NCI-H128 (cell line): ENCODE data around the gene ABCB1.

Experiments used
- DNase-seq: peaks from one replicate; lab custom pipeline; 2025; ENCODE audit not compliant: unreplicated experiment; lab: John Stamatoyannopoulos, UW

ABCB1 gene

DNA sequence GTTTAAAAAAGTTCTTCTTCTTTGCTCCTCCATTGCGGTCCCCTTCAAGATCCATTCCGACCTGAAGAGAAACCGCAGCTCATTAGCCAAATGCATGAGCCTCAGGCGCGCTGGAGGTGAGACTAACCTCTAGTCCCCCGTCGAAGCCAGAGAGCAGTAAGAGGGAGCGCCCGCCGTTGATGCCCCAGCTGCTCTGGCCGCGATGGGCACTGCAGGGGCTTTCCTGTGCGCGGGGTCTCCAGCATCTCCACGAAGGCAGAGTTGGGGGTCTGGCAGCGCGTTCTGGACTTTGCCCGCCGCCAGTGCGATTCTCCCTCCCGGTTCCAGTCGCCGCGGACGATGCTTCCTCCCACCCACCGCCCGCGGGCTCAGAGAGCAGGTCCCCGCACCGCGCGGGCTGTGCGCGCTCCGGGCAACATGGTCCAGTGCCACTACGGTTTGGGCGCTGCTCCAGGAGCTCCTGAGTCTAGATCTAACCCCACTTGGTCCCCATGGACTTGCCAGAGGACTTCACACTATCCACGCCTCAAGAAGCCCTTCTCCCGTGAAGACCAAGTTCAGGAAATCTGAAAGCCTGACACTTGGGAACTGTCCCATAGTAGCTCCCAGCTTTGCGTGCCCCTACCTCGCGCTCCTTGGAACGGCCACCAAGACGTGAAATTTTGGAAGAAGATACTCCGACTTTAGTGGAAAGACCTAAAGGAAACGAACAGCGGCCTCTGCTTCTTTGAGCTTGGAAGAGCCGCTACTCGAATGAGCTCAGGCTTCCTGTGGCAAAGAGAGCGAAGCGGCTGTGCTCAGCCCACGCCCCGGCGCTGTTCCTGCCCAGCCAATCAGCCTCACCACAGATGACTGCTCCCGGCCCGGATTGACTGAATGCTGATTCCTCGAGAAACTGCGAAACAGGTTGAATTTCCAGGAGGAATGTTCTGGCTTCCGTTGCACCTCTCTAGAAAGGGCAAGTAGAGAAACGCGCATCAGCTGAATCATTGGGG, at the start of gene ABCB1:
Gene ABCB1, minus strand, starts transcription at position 755 of the 995 bp plus-strand sequence. Its CDS starts 700 bp downstream, at position 55.
- no peak for DNase-seq

DNA sequence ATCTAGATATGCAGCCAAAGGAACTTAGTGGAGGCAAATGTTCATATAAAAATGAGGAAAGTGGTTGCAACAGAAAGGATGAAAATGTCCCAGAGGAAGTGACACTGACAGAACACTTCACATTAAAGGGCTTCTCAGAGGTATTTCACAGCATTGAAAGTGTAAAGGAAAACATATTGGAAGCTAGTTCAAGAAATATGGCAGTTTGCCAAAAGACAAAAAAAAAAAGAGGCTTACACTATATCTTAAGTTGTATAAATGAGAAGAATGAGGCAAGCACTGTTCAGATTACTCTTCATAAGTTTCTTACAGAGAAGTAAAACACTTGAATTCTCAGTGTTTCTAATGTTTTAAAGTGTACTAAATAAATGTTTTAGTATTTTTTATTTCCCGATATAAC, 47.6 kb upstream of the ABCB1 start:
- no peak for DNase-seq

- DNase-seq: no peak
Observed at GRCh38 chr7:87645446-87645845, 44.8 kb upstream of the ABCB1 start.

- no peak for DNase-seq
Observed at GRCh38 chr7:87635921-87636320, 35.2 kb upstream of the ABCB1 start.

- DNase-seq: no peak
Observed at GRCh38 chr7:87628780-87629569, 28.3 kb upstream of the ABCB1 start.

GRCh38 chr7:87627634-87627994, 26.9 kb upstream of the ABCB1 start:
- no peak for DNase-seq

DNA sequence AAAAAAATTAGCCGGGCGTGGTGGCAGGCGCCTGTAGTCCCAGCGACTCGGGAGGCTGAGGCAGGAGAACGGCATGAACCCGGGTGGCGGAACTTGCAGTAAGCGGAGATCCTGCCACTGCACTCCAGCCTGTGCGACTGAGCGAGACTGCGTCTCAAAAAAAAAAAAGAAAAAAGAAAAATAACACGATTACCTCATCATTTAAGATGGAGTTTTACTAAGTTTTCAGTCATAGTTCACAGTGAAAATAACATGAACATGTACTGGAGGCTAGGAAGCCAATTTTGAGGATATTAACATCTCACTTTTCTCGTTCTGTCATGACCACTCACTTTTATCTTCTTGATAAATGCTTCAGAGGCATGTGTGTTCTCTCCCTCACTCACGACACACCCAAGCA, 24.4 kb upstream of the ABCB1 start:
- DNase-seq: no peak

GRCh38 chr7:87624628-87625027, 23.9 kb upstream of the ABCB1 start:
- DNase-seq: no peak

- no peak for DNase-seq
Observed at GRCh38 chr7:87615197-87615596, 14.5 kb upstream of the ABCB1 start.

GRCh38 chr7:87609916-87610315, 9.2 kb upstream of the ABCB1 start:
- no peak for DNase-seq

DNA sequence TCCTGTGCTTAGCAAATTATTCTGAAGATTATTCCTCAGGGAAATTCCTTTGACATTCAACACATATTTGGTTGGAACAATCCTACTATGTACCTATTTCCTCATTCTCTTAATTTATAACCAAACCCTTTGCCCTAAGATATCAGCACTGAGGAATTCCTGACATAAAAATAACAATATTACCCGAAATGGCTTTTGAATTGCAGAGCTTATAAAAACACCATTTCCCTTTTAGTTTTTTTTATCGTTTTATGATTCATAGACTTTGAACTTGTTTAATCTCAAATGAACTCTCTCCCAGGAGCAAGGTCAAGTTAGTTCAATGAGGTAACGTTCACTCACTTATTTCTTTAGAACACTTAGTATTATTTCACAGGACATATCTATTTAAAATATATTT, 7.7 kb upstream of the ABCB1 start:
- DNase-seq: no peak

DNA sequence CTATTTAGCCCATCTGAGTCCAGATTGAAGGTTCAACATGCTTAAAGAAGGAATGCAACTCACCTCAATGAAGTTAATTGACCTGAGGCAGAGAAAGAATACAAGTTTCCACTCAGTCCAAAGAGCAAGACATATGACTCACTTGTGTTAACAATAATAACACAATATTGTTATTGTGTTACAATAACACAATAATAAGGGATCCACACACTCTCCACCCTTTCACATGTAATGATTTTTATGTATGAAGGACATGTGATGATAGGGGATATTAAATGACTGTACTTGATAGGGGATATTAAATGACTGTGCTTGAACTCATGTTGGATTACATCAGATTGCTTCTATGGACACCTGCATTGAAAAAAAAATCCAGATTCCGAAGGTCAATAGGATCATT, 3.6 kb upstream of the ABCB1 start:
- no peak for DNase-seq

DNA sequence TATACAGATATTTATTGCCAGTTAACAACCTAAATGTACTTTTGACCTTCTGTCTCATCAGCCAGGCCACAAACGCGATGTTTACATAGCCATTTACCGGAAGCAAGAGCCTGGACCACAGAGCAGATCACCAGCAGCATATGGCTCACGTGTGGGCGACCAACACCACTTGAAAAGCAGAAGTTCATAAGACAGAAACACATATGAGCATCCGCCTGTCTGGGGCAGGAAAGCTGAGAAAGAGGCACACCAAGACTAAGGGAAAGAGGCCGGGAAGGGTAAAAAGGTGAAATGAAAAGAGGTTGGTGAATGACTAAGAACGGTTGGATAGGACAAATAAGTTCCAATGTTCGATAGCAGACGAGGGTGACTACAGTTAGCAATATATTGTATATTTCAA, 1.3 kb downstream of the ABCB1 start:
- DNase-seq: no peak

- DNase-seq: no peak
Observed at GRCh38 chr7:87598234-87599009, 2.3 kb downstream of the ABCB1 start.

GRCh38 chr7:87596696-87597095, 4.0 kb downstream of the ABCB1 start:
- DNase-seq: no peak

GRCh38 chr7:87596136-87596535, 4.5 kb downstream of the ABCB1 start:
- DNase-seq: no peak

GRCh38 chr7:87592300-87592699, 8.4 kb downstream of the ABCB1 start:
- no peak for DNase-seq

- no peak for DNase-seq
Observed at GRCh38 chr7:87591211-87591610, 9.5 kb downstream of the ABCB1 start.

GRCh38 chr7:87590578-87590977, 10.1 kb downstream of the ABCB1 start:
- DNase-seq: no peak

DNA sequence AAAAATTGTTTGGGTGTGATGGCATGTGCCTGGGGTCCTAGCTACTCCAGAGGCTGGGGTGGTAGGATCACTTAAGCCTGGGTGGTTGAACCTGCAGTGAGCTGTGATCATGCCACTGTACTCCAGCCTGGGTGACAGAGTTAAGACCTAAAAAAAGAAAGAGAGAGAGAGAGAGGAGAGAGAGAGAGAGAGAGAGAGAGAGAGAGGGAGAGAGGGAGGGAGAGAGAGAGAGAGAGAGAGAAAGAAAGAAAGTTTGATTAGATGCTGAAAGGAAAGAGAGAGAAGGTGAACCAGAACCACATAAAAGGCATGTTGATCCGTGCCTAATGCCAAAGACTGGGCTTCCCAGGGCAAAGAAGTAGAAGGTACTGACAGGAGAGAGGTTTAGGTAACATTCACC, 11.1 kb downstream of the ABCB1 start:
- DNase-seq: no peak

DNA sequence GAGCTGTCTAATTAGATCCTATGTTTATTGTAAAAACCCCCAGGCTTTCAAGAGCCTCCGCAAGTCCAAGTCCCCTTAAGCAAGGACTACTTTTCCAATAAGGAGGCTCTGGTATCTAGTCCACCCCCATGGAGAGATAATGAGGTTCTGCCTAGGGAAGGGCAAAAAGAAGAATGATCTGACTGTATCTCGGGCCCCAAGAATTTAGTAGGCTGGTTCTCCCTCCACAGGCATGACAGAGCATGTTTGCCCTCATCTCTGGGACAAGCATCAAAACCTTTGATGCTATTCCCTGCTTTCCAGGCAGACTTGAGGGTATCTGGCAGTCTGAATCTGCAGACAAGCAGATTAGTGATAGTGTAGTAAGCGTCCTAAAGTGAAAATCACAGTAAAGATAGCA, 19.0 kb downstream of the ABCB1 start:
- no peak for DNase-seq
